ENCODE measurements around the gene BARX1.

BARX1 gene

DNA sequence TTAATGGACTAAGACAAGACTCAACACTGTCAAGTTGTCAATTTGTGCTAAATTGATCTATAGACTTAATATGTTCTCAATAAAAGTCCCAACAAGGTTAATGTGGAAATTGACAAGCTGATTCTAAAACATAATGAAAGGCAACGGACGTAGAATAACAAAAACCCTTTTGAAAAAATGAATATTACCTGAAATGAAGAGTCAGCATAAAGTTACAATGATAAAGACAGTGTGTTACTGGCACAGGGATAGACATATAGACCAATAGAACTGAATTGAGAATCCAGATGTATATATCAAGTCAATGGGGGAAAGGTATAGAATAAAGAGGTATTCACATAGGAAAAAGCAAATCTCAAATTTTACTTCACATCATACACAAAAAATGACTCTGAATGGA is 37.7 kb upstream of the BARX1 start:
- no peak overlapping the region for H3K4me3 ChIP-seq (ENCODE audit: low read depth, low read length)
- no peak for DNase-seq (ENCODE audit: low read depth)
- TF ChIP-seq, protein P1, sequence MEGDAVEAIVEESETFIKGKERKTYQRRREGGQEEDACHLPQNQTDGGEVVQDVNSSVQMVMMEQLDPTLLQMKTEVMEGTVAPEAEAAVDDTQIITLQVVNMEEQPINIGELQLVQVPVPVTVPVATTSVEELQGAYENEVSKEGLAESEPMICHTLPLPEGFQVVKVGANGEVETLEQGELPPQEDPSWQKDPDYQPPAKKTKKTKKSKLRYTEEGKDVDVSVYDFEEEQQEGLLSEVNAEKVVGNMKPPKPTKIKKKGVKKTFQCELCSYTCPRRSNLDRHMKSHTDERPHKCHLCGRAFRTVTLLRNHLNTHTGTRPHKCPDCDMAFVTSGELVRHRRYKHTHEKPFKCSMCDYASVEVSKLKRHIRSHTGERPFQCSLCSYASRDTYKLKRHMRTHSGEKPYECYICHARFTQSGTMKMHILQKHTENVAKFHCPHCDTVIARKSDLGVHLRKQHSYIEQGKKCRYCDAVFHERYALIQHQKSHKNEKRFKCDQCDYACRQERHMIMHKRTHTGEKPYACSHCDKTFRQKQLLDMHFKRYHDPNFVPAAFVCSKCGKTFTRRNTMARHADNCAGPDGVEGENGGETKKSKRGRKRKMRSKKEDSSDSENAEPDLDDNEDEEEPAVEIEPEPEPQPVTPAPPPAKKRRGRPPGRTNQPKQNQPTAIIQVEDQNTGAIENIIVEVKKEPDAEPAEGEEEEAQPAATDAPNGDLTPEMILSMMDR (IDR thresholded peaks at IDR 0.05; ENCODE audit: low read depth, low read length, missing control alignments): no peak

DNA sequence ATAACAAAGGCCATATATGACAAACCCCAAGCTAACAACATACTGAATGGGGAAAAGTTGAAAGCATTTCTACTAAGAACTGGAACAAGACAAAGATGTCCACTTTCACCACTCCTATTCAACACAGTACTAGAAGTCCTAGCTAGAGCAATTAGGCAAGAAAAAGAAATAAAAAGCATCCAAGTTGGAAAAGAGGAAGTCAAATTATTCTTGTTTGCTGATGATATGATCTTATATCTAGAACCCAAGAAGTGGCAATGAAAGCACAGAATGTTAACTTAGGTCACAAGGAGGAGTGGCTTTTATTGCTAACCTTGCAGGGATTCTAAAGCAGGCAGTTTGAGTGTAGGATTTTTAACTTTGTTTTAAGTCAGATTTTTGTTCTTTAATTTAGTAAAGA is 35.3 kb upstream of the BARX1 start:
- H3K4me3 ChIP-seq (ENCODE audit: low read depth, low read length): no peak overlapping the region
- TF ChIP-seq, protein P1 (IDR thresholded peaks at IDR 0.05; ENCODE audit: low read depth, low read length, missing control alignments): no peak
- no peak for DNase-seq (ENCODE audit: low read depth)

DNA sequence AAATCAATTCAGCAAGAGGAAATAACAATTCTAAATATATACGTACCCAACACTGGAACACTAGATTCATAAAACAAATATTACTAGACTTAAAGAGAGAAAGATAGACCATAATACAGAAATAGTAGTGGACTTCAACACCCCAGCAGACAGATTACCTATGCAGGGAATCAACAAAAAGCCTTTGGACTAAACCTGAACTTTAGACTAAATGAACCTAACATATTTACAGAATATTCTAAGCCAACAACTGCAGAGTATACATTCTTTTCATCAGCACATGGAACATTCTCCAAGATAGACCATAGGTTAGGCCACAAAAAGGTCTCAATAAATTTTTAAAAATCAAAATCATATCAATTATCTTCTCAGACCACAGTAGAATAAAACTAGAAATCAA is 32.9 kb upstream of the BARX1 start:
- TF ChIP-seq, protein P1 (IDR thresholded peaks at IDR 0.05; ENCODE audit: low read depth, low read length, missing control alignments): no peak
- no peak overlapping the region for H3K4me3 ChIP-seq (ENCODE audit: low read depth, low read length)
- DNase-seq (ENCODE audit: low read depth): no peak

DNA sequence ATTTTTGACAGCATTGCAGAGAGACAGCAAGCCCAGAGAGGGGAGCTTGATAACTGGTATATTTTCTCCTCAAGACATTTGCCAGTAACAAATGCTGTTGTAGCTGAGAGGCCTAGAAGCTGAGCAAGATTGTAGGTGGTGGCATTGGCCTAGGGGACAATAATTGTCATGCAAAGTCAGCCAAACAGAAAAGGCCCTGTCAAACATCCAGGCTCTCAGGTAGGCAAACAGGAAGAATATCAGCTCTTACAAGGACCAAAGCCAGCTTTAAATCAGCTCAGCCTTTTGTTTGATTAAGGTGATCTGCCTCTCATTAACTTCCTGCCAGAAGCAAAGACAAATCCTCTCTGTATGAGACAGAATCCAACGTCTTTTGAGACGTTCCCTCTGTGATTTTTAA is 29.7 kb upstream of the BARX1 start:
- TF ChIP-seq, protein P1 (IDR thresholded peaks at IDR 0.05; ENCODE audit: low read depth, low read length, missing control alignments): no peak
- DNase-seq (ENCODE audit: low read depth): no peak
- no peak overlapping the region for H3K4me3 ChIP-seq (ENCODE audit: low read depth, low read length)

DNA sequence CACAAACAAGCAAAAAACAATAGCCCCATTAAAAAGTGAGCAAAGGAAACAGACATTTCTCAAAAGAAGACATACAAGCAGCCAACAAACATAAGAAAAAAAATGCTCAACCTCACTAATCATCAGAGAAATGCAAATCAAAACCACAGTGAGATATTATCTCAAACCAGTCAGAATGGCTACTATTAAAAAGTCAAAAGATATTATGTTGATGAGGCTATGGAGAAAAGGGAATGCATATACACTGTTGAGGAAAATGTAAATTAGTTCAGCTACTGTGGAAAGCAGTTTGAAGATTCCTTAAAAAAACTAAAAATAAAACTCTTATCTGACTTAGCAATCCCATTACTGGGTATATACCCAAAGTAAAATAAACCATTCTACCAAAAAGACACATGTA is 28.7 kb upstream of the BARX1 start:
- TF ChIP-seq, protein P1 (IDR thresholded peaks at IDR 0.05; ENCODE audit: low read depth, low read length, missing control alignments): no peak
- H3K4me3 ChIP-seq (ENCODE audit: low read depth, low read length): no peak overlapping the region
- DNase-seq (ENCODE audit: low read depth): no peak

DNA sequence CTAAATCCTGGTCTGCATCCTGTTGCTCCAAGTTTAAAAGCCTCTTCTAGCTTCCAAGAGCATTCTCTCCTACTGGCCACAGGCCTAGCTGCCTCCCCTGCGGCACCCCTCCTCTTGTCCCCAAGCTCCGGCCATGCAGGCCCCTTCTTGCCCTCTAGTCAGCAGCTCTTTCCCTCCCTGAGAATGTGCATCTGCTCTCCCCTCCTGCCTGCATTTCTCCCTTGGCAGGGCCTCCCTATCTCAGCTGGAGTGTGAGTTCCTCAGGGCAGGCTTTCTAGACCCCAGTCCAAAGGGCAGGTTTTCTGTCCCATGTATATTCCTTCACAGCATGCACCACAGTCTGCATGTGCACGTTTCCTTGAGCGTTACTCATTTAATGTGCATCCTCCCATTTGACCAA is 24.6 kb upstream of the BARX1 start:
- no peak for DNase-seq (ENCODE audit: low read depth)
- TF ChIP-seq, protein P1 (IDR thresholded peaks at IDR 0.05; ENCODE audit: low read depth, low read length, missing control alignments): no peak
- H3K4me3 ChIP-seq (ENCODE audit: low read depth, low read length): no peak overlapping the region

DNA sequence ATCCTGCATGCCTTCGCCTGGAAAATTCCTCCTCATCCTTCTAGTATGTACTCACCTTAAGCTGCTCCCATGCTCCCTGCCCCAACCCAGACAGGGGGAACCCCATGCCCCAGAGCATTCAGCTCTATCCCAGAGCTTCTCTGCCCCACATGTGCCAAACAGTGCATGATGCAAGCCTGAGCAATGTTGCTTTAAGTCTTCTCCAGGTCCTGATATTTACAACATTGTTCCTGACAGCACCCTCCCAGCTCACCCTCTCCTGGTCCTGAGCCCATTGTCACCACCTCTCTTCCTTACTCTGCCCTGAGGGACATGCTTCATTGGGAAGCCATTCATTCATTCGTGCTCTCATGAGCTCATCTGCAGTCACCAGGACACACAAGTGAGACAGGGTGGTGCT is 23.4 kb upstream of the BARX1 start:
- no peak overlapping the region for H3K4me3 ChIP-seq (ENCODE audit: low read depth, low read length)
- TF ChIP-seq, protein P1 (IDR thresholded peaks at IDR 0.05; ENCODE audit: low read depth, low read length, missing control alignments): no peak
- DNase-seq (ENCODE audit: low read depth): no peak

Measured in GM12864 (cell line).